ENCODE data around the gene KIN.

- TF ChIP-seq GATA2 (CRISPR knock-in tag; IDR thresholded peaks at IDR 0.05) (no peak), CHD2 (IDR thresholded peaks at IDR 0.05; ENCODE audit: low read length, partially characterized antibody) (no peak), CTCF (IDR thresholded peaks at IDR 0.05) (no peak), REST (IDR thresholded peaks at IDR 0.05; ENCODE audit: low read depth, low read length) (no peak), RAD21 (IDR thresholded peaks at IDR 0.05; ENCODE audit: low read length) (no peak), USF2 (IDR thresholded peaks at IDR 0.05; ENCODE audit: borderline replicate concordance, low read depth, low read length) (no peak), TAF1 (IDR thresholded peaks at IDR 0.05; ENCODE audit: borderline replicate concordance, low read depth, low read length) (no peak), FOXJ3 (CRISPR knock-in tag; IDR thresholded peaks at IDR 0.05) (no peak), POLR2AphosphoS5 (IDR thresholded peaks at IDR 0.05; ENCODE audit: low read depth, low read length) (no peak), YY1 (IDR thresholded peaks at IDR 0.05; ENCODE audit: low read depth) (no peak)
Measured at GRCh38 chr10:7768417-7768816, 19.4 kb downstream of the KIN start.

All from SK-N-SH (cell line).